Mucosa of descending colon (tissue), 3 donors: ENCODE measurements around the gene GNG7. TPM values are rescaled to one million over a fixed set of nuclear protein-coding genes. Genes with fewer than 3 reads are reported as not detected.
A peak's percentile ranks its signal among the peaks of the same experiment; 100 is the strongest.
"Not testable (repeated sequence)": the region's sequence is repeated elsewhere in the genome, so short reads cannot be mapped to it uniquely, and the experiment has no call there.

Experiments used
- ATAC-seq: fragments of 200-7000 bp; cut with Tn5 transposase; one replicate; pipeline ENCODE4 v1.9.1; 2020; ENCODE audit warnings: mild to moderate bottlenecking, moderate library complexity
- DNase-seq, 3 donors: peaks; one replicate each; pipeline ENCODE4 v3.0.0-alpha.2; 2020
- H3K36me3 ChIP-seq: fragments of 200-600 bp; one replicate; pipeline ENCODE4 v1.8.0; 2021; ENCODE audit warnings: low read depth, mild to moderate bottlenecking
- H3K4me1 ChIP-seq: fragments of 200-600 bp; one replicate; pipeline ENCODE4 v1.8.0; 2021; ENCODE audit warnings: low read depth, mild to moderate bottlenecking
- H3K4me3 ChIP-seq: fragments of 200-600 bp; one replicate; pipeline ENCODE4 v1.8.0; 2021; ENCODE audit warnings: mild to moderate bottlenecking
- H3K9me3 ChIP-seq: fragments of 200-600 bp; one replicate; pipeline ENCODE4 v1.8.0; 2021; ENCODE audit warnings: mild to moderate bottlenecking
- intact Hi-C, 2 donors: fragments of 100-400 bp; cut with DNase I in 1 of 2; cut with micrococcal nuclease in 1 of 2; formaldehyde crosslinking; loops; one replicate each; pipeline versions ENCODE4 v1.11.0 to v1.11.1; 2022; cut with DNase I, micrococcal nuclease
- total RNA-seq, 3 donors: library from RNA; stranded (reverse); fragmentation: NEBNext Ultra II Directional in 2 of 3; extraction: Animal tissue kit (Norgen Biotek cat#: 25700) in 2 of 3; gene quantifications; one replicate each; pipeline versions ENCODE4 v1.2.1 to v1.2.4, GENCODE V29; 2021 to 2023
- TF ChIP-seq, protein P1 (sequence below): fragments of 200-600 bp; IDR thresholded peaks from one replicate; pipeline ENCODE4 v1.8.0; 2022; ENCODE audit warnings: antibody characterized with exemption, mild to moderate bottlenecking
- donor health status: DM: no; HTN: no; CAD: no; lungs with moderate emphysema.
- donor health status: DM: no; HTN: no; CAD: no.
- donor health status: DM: no; HTN: yes; CAD: no.

Gene GNG7
- total RNA-seq, 3 donors from 2014 or later, result 2.5 to 6.9 (median 2.9) TPM

DNA sequence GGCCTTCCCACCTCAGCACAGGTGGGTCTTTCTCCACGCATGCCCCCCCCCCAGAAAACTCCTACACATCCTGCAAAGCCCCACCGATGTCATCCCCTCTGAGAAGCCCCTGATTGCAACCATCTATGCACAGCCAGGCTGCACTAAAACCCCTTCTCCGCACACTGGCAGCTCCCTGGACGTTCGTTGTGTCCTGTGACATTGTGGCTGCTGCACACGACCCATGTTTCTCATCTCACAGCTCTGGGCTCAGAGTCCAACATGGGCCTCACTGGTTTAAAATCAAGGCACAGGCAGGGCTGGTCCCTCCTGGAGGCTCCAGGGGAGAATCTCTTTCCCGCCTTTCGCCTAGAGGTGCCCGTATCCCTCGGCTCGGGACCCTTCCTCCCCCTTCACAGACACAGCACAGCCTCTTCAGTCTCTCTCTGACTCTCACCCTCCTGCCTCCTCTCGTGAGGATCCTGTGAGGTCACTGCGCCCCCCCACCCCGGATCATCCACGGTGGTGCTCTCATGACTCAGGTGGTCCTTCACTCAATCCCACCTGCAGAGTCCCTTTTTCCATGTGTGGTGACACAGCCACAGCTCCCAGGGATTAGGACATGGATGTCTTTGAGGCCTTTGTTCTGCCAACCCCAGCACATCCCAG is 155.3 kb downstream of the GNG7 start:
- TF ChIP-seq, protein P1, sequence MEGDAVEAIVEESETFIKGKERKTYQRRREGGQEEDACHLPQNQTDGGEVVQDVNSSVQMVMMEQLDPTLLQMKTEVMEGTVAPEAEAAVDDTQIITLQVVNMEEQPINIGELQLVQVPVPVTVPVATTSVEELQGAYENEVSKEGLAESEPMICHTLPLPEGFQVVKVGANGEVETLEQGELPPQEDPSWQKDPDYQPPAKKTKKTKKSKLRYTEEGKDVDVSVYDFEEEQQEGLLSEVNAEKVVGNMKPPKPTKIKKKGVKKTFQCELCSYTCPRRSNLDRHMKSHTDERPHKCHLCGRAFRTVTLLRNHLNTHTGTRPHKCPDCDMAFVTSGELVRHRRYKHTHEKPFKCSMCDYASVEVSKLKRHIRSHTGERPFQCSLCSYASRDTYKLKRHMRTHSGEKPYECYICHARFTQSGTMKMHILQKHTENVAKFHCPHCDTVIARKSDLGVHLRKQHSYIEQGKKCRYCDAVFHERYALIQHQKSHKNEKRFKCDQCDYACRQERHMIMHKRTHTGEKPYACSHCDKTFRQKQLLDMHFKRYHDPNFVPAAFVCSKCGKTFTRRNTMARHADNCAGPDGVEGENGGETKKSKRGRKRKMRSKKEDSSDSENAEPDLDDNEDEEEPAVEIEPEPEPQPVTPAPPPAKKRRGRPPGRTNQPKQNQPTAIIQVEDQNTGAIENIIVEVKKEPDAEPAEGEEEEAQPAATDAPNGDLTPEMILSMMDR, result no peak
- H3K4me3 ChIP-seq, result no peak overlapping the region
- peaks cover 17% of the 10 kb centered on the region for H3K4me1 ChIP-seq
- no peak for ATAC-seq
- no peaks in the 10 kb centered on the region for H3K36me3 ChIP-seq
- DNase-seq, result peak in 1 of 3 donors; percentile 27
- no peaks in the 10 kb centered on the region for H3K9me3 ChIP-seq
- intact Hi-C loops, result no loop called here

DNA sequence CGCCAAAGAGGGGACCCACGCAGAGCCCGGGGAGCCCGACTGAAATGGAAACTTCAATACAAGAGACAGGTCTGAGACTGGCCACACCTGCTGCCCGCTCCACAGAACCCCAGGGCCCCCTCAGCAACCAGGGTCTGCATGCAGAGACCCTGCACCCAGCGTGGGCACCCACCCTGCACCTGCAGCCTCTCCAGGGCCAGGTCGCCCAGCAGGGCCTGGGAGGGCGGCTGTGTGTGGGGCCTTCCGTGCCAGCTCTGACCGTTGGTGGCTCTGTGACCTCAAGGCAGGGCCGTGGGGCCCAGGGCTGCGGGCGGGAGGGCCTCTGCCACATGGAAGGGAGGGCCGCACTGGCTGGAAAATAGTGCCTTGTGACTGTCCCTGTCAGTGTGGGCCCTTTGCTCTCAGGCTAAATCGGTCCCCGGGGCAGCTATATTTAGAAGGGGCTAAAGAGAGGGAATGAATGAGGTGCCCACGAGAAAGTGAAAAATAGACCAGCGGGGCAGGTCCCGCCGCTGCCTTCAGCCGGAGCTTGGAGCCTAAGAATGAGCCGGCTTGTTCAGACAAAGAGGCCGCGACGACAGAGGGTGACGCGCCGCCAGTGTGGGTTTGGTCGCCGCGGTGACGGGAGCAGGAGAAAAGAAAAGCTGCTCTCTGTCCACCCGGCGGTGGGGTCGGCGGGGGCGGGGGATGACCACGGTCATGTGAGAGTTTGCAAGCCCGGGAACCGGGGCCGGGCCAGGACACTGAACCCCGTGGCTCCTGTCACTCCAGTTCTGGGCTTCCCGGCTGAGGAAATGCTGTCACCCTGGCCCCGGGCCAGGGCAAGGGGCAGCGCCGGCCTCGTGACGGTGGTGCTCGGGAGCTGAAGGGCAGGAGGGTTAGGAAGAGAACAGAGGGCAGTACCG is 156.1 kb downstream of the GNG7 start:
- Histone ChIP-seq H3K4me1 (peaks cover 21% of the 10 kb centered on the region), H3K9me3 (no peaks in the 10 kb centered on the region), H3K36me3 (no peaks in the 10 kb centered on the region), H3K4me3 (no peak overlapping the region)
- intact Hi-C loops, result no loop called here
- DNase-seq (peak; percentile 51 to 78 (median 67)), ATAC-seq (peak; percentile 34)
- TF ChIP-seq, protein P1, result no peak

DNA sequence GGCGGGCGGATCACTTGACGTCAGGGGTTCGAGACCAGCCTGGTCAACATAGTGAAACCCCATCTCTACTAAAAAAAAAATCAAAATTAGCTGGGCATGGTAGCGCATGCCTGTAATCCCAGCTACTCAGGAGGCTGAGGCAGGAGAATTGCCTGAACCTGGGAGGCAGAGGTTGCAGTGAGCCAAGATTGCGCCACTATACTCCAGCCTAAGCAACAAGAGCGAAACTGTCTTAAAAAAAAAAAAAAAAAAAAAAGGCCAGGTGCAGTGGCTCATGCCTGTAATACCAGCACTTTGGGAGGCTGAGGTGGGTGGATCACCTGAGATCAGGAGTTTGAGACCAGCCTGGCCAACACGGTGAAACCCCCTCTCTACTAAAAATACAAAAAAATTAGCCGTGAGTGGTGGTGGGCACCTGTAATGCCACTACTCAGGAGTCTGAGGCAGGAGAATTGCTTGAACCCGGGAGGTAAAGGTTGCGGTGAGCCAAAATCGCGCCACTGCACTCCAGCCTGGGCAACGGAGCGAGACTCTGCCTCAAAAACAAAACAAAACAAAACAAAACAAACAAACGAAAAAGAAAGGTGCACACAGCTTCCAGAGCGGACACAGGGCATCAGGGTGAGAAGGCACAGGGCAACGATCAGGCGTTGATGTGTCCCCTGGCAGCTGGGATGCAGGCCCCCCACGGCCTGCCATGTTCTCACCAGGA is 156.9 kb downstream of the GNG7 start:
- DNase-seq, result peak in 1 of 3 donors; percentile 1
- intact Hi-C loops, result loop anchor here in 1 of 2 donors (2.0 kb wide), 1 partner anchor 69 kb away; the partner anchor contains the start of gene GADD45B
- not testable (repeated sequence) for H3K4me3 ChIP-seq, H3K9me3 ChIP-seq, ATAC-seq, H3K36me3 ChIP-seq
- peaks cover 24% of the 10 kb centered on the region for H3K4me1 ChIP-seq

DNA sequence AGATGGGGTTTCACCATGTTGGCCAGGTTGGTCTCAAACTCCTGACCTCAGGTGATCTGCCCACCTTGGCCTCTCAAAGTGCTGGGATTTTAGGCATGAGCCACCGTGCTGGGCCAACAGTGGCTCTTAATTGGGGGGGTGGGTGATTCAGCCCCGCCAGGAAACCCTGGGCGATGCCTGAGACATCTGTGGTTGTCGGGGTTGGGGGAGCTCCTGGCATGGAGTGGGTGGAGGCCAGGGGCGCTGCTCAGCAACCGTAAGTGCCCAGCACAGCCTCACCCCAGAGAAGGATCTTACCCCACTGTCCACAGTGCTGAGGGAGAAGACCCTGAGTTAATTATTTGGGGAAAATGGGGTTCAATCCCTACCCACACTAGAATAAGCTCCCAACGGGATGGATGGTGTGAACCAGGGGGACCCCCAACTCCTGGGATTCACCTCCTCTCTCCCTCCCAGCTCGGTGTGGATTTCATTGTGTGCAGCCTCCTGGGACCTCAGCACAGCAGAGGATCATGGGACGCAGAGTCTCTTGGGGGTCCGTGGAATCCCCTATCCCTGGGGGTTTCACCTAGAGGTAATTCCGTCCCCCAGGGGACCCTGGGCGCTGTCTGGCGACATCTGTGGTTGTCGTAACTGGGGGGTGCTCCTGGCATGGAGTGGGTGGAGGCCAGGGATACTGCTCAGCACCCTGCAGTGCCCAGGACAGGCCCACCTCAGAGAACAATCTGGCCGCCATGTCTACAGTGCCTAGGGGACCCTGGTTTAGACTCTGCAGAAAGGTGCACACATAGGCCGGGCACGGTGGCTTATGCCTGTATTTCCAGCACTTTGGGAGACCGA is 157.7 kb downstream of the GNG7 start:
- H3K9me3 ChIP-seq, result no peaks in the 10 kb centered on the region
- peak in 1 of 3 donors; percentile 48 for DNase-seq
- intact Hi-C loops, result loop anchor here (2.0 to 5.0 kb wide), 2 partner anchors 67 to 68 kb away; partner anchors contain the start of gene GADD45B (in 2 of the 2)
- TF ChIP-seq, protein P1, result no peak
- H3K4me1 ChIP-seq, result peaks cover 26% of the 10 kb centered on the region
- no peak overlapping the region for H3K4me3 ChIP-seq
- no peak for ATAC-seq
- no peaks in the 10 kb centered on the region for H3K36me3 ChIP-seq

DNA sequence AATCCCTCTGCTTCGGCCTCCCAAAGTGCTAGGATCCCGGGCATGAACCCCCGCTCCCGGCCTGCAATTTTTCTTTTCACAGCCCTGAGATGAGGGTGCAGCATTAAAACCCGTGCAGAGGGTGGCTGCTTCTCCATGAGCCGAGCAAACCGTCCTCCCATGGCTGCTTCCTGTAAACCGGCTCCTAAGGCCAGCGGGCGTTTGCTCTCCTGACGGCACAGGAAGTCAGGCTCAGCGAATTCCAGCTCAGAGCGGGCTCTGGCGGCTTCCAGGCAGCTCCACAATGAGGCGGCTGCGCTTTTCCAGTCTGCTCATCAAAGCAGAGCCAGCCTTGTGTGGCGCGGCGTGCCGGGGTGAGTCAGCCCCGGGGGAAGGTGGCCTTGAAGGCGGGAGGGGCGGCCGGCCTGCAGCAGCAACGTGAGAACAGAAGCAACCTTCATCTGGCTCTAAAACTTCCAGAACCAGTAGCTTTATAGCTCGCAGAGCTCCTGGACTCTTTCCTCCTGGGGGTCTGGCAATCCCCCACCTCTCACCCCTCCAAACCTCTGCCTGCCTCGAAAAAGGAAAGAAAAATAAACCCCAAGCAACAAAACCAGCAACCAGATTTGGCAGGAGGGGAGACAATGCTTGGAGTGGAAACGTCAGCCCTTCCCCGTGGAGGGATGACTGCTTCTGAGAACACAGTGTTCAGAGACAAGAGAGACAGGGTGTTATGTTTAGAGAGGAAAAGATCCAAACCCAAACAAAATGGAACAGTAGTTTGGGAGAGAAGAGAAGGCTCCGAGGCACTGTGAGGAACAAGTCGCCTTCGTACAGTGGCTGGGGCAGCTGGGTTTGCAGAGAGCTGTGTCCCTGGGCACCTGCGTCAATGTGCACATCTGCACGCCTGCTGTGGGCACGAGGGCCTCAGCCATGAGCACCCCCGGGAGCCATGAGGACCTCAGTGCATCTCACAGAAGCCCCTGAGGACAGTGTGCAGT is 158.7 kb downstream of the GNG7 start:
- Histone ChIP-seq H3K36me3 (no peaks in the 10 kb centered on the region), H3K4me3 (no peak overlapping the region), H3K9me3 (no peaks in the 10 kb centered on the region), H3K4me1 (peaks cover 26% of the 10 kb centered on the region)
- DNase-seq (peak; percentile 85 to 92 (median 89)), ATAC-seq (peak; percentile 92)
- intact Hi-C loops, result loop anchor here (2.0 to 5.0 kb wide), 2 partner anchors 66 to 67 kb away; partner anchors contain the start of gene GADD45B (in 2 of the 2)
- TF ChIP-seq, protein P1, result no peak

DNA sequence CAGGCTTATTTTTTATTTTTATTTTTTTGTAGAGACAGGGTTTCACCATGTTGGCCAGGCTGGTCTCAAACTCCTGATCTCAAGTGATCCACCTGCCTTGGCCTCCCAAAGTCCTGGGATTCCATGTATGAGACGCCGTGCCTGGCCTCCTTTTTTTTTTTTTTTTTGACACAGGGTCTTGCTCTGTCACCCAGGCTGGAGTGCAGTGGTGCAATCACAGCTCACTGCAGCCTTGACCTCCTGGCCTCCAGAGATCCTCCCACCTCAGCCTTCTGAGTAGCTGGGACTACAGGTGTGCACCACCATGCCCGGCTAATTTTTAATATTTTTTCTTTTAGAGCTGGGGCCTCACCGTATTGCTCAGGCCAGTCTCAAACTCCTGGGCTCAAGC is 159.4 kb downstream of the GNG7 start:
- DNase-seq, result peak in 1 of 3 donors; percentile 15
- ATAC-seq, H3K36me3 ChIP-seq, H3K4me3 ChIP-seq, H3K9me3 ChIP-seq: not testable (repeated sequence)
- H3K4me1 ChIP-seq, result peaks cover 26% of the 10 kb centered on the region
- intact Hi-C loops, result loop anchor here in 1 of 2 donors (5.0 kb wide), 1 partner anchor 66 kb away; the partner anchor contains the start of gene GADD45B
